HG03457 (cell line): ENCODE measurements around the gene MEGF11.
"Not testable (repeated sequence)": the region's sequence is repeated elsewhere in the genome, so short reads cannot be mapped to it uniquely, and the experiment has no call there.

Source experiments
- ATAC-seq: cut with Tn5 transposase; IDR thresholded peaks from one replicate; pipeline ENCODE4 v1.9.1; 2021; ENCODE audit warnings: moderate number of reproducible peaks; ENCODE audit not compliant: unreplicated experiment

Gene MEGF11

GRCh38 chr15:66276546-66276945 is 23.0 kb upstream of the MEGF11 start:
- no peak for ATAC-seq

- no peak for ATAC-seq
These were observed 21.8 kb upstream of the MEGF11 start for GRCh38 chr15:66275352-66275751.

GRCh38 chr15:66270932-66271331 is 17.4 kb upstream of the MEGF11 start:
- ATAC-seq: no peak

GRCh38 chr15:66269326-66270090 is 16.0 kb upstream of the MEGF11 start:
- ATAC-seq: no peak

GRCh38 chr15:66264859-66265513 is 11.4 kb upstream of the MEGF11 start:
- no peak for ATAC-seq

GRCh38 chr15:66262837-66263236 is 9.3 kb upstream of the MEGF11 start:
- not testable (repeated sequence) for ATAC-seq

- no peak for ATAC-seq
These were observed 7.5 kb upstream of the MEGF11 start for GRCh38 chr15:66261056-66261455.

GRCh38 chr15:66256692-66257091 is 3.1 kb upstream of the MEGF11 start:
- no peak for ATAC-seq

- no peak for ATAC-seq
These were observed 1.6 kb upstream of the MEGF11 start for GRCh38 chr15:66254951-66255676.

GRCh38 chr15:66254089-66254950 is 770 bp upstream of the MEGF11 start:
- no peak for ATAC-seq

GRCh38 chr15:66252685-66253417 is 699 bp downstream of the MEGF11 start:
- no peak for ATAC-seq

GRCh38 chr15:66251790-66252684 is 1.5 kb downstream of the MEGF11 start:
- no peak for ATAC-seq

- ATAC-seq: no peak
These were observed 2.3 kb downstream of the MEGF11 start for GRCh38 chr15:66251065-66251789.

GRCh38 chr15:66249605-66250174 is 3.9 kb downstream of the MEGF11 start:
- ATAC-seq: no peak

GRCh38 chr15:66246937-66247336 is 6.6 kb downstream of the MEGF11 start:
- no peak for ATAC-seq

- ATAC-seq: not testable (repeated sequence)
These were observed 7.7 kb downstream of the MEGF11 start for GRCh38 chr15:66245832-66246231.

- no peak for ATAC-seq
These were observed 11.7 kb downstream of the MEGF11 start for GRCh38 chr15:66241908-66242285.
